H1 (cell line): ENCODE measurements around the gene MOG. TPM values are rescaled to one million over a fixed set of nuclear protein-coding genes. Genes with fewer than 3 reads are reported as not detected.

Source experiments
- CTCF ChIP-seq, 3 experiments: IDR thresholded peaks; 1 replicate in 2 of 3; 2 replicates in 1 of 3; pipeline versions ENCODE4 v1.5.1 to v1.6.1; 2011; ENCODE audit warnings: low read length in 3 of 3, mild to moderate bottlenecking in 3 of 3, inconsistent platforms in 2 of 3, low read depth in 1 of 3, moderate library complexity in 1 of 3; ENCODE audit not compliant: insufficient read depth in 1 of 3; ENCODE audit errors: control extremely low read depth in 1 of 3
- polyA plus RNA-seq, 7 experiments: library from polyadenylated mRNA; depleted of rRNA in 3 of 7; stranded (reverse) in 5 of 7; unstranded in 2 of 7; fragments of >200 nt in 5 of 7; fragments of 200-250 nt in 2 of 7; gene quantifications; 1 replicate in 5 of 7; 2 replicates in 1 of 7; 4 replicates in 1 of 7; pipeline versions ENCODE4 v1.2.1 to v1.2.3, GENCODE V29; 2011 to 2013; ENCODE audit warnings: missing spikeins in 2 of 7, mixed read lengths in 2 of 7
- total RNA-seq: library from RNA; stranded (reverse); fragmentation: NEBNext Ultra II Directional; extraction: Animal tissue kit (Norgen Biotek cat#: 25700); gene quantifications from 2 replicates; pipeline ENCODE4 v1.2.1, GENCODE V29; 2021

Gene MOG
- total and polyA plus RNA-seq, 2 of the 8 experiments (the other 6 are each of a cell fraction or from before 2014, with no cell fraction given) = 0.17 to 0.86 TPM

- peak; percentile 28 to 38 (median 33); a peak in 3 of 4 replicates for TF ChIP-seq CTCF (IDR thresholded peaks at IDR 0.05; ENCODE audit: control extremely low read depth in 1 of 3, insufficient read depth in 1 of 3, low read depth in 1 of 3, low read length in 3 of 3)
- TF ChIP-seq, all 59 proteins: peak for 2
These were observed 23.5 kb downstream of the MOG start (continued) for GRCh38 chr6:29680416-29680815.
